HG03060 (cell line): ENCODE results near the gene RNU1-4.
"Not testable (repeated sequence)": the region's sequence is repeated elsewhere in the genome, so short reads cannot be mapped to it uniquely, and the experiment has no call there.

Source experiments
- ATAC-seq: cut with Tn5 transposase; IDR thresholded peaks from one replicate; pipeline ENCODE4 v1.9.1; 2021; ENCODE audit warnings: low read depth, moderate number of reproducible peaks; ENCODE audit not compliant: unreplicated experiment

Gene RNU1-4

DNA sequence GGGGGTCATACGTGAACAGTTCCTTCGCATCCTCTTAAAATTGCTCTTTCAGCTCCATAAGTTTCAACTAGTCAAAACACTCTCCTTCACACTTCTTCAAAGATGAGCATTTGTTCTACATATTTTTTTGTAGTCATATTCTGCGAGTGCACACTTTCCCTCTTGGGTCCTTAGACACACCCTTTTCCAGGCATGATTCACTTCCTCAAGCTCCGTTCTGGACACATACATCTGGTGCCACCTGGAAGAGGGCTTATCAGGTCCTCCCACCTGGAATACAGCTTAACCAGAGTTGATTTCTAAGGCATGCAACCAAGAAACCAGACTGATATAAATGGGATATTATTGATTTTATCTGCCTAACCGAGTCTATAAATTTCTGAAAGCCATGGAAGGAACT lies 47.4 kb downstream of the RNU1-4 start:
- not testable (repeated sequence) for ATAC-seq
